ENCODE results near the gene AATK. TPM values are rescaled to one million over a fixed set of nuclear protein-coding genes. Genes with fewer than 3 reads are reported as not detected.

The AATK gene
- total RNA-seq, 4 donors from 2014 or later, result 247 to 385 (median 322) TPM

GRCh38 chr17:81199482-81199830, 33.4 kb upstream of the AATK start:
- no peak overlapping the region for H3K27ac ChIP-seq
- no peaks in the 10 kb centered on the region for H3K9me3 ChIP-seq
- 90 to 94% methylated on average over 9 to 18 of the region's 18 CpGs for WGBS, 2 donors
- H3K4me1 ChIP-seq, result peaks cover 0 to 12% (median 3%) of the 10 kb centered on the region in 4 donors
- H3K36me3 ChIP-seq, result peaks cover 0 to 79% (median 2%) of the 10 kb centered on the region in 3 donors
- no peak overlapping the region for H3K4me3 ChIP-seq
- H3K27me3 ChIP-seq, result no peaks in the 10 kb centered on the region
- no peak for TF ChIP-seq CTCF (IDR thresholded peaks at IDR 0.05)
- no peak for TF ChIP-seq EP300 (IDR thresholded peaks at IDR 0.05)
- TF ChIP-seq POLR2A (IDR thresholded peaks at IDR 0.05), result no peak
- no peak for DNase-seq (ENCODE audit: low spot score in 2 of 2)

GRCh38 chr17:81198826-81199481, 32.9 kb upstream of the AATK start:
- Histone ChIP-seq H3K4me3 (no peak overlapping the region), H3K4me1 (peaks cover 0 to 13% (median 3%) of the 10 kb centered on the region in 4 donors), H3K36me3 (peaks cover 0 to 77% (median 2%) of the 10 kb centered on the region in 3 donors), H3K27ac (no peak overlapping the region), H3K27me3 (no peaks in the 10 kb centered on the region), H3K9me3 (no peaks in the 10 kb centered on the region)
- DNase-seq (ENCODE audit: low spot score in 2 of 2), result no peak
- no peak for TF ChIP-seq POLR2A (IDR thresholded peaks at IDR 0.05)
- no peak for TF ChIP-seq EP300 (IDR thresholded peaks at IDR 0.05)
- TF ChIP-seq CTCF (IDR thresholded peaks at IDR 0.05), result no peak
- 78 to 80% methylated on average over 17 to 20 of the region's 22 CpGs for WGBS, 2 donors

- no peak overlapping the region for H3K27ac ChIP-seq
Observed at GRCh38 chr17:81197831-81198490, 31.9 kb upstream of the AATK start.

GRCh38 chr17:81197409-81197795, 31.4 kb upstream of the AATK start:
- Histone ChIP-seq H3K27ac (no peak overlapping the region), H3K27me3 (no peaks in the 10 kb centered on the region), H3K4me1 (peaks cover 0 to 18% (median 3%) of the 10 kb centered on the region in 4 donors), H3K4me3 (no peak overlapping the region), H3K36me3 (peaks cover 0 to 78% (median 2%) of the 10 kb centered on the region in 3 donors), H3K9me3 (no peaks in the 10 kb centered on the region)
- WGBS, 2 donors, result 79 to 81% methylated on average over 7 to 8 of the region's 14 CpGs
- TF ChIP-seq POLR2A (IDR thresholded peaks at IDR 0.05) (no peak), EP300 (IDR thresholded peaks at IDR 0.05) (no peak), CTCF (IDR thresholded peaks at IDR 0.05) (no peak)
- DNase-seq (ENCODE audit: low spot score in 2 of 2), result no peak

More at GRCh38 chr17:81197831-81198490, 31.9 kb upstream of the AATK start:
- Histone ChIP-seq H3K9me3 (no peaks in the 10 kb centered on the region), H3K36me3 (peaks cover 0 to 78% (median 2%) of the 10 kb centered on the region in 3 donors), H3K27me3 (no peaks in the 10 kb centered on the region), H3K4me3 (no peak overlapping the region), H3K4me1 (peaks cover 0 to 18% (median 3%) of the 10 kb centered on the region in 4 donors)
- TF ChIP-seq CTCF (IDR thresholded peaks at IDR 0.05) (no peak), EP300 (IDR thresholded peaks at IDR 0.05) (no peak), POLR2A (IDR thresholded peaks at IDR 0.05) (no peak)
- 77 to 87% methylated on average over 11 to 19 of the region's 21 CpGs for WGBS, 2 donors
- no peak for DNase-seq (ENCODE audit: low spot score in 2 of 2)

Measured in tibial nerve (tissue), 4 donors.